ENCODE results near the gene DCTD. TPM values are rescaled to one million over a fixed set of nuclear protein-coding genes. Genes with fewer than 3 reads are reported as not detected.
A peak's percentile ranks its signal among the peaks of the same experiment; 100 is the strongest.

DCTD gene
- total and polyA plus RNA-seq, 2 of the 13 experiments (the other 11 are each of a cell fraction or from before 2014, with no cell fraction given) = 85.1 to 95.3 TPM

DNA sequence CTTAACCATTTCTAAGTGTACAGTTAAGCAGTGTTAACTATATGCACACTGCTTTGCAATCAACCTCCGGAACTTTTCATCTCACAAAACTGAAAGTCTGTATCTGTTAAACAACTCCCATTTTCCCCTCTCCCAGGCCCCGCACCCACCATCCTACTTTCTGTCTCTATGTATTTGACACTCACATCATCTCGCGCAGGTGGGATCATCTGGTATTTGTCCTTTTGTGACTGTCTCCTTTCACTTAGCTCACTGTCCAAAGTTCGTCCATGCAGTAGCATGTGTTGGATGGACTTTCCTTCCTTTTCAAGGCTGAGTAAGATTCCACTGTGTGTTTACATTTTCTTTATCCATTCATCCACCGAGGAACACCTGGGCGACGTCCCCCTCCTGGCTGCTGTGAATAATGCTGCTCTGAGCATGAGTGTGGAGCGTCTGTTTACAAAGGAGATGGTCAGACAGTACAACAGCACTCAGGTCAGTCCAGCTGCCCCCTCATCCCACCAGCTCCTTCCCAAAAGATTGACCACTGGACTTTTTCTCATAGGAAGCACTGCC lies 39.8 kb downstream of the DCTD start (continued):
- TF ChIP-seq, protein P1, sequence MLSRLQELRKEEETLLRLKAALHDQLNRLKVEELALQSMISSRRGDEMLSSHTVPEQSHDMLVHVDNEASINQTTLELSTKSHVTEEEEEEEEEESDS (CRISPR knock-in tag; IDR thresholded peaks at IDR 0.05; ENCODE audit: borderline replicate concordance) = no peak
- TF ChIP-seq NAIF1 (CRISPR knock-in tag; IDR thresholded peaks at IDR 0.05; ENCODE audit: borderline replicate concordance) (no peak), ZNF790 (CRISPR knock-in tag; IDR thresholded peaks at IDR 0.05; ENCODE audit: borderline replicate concordance) (no peak), JARID2 (CRISPR knock-in tag; IDR thresholded peaks at IDR 0.05; ENCODE audit: insufficient replicate concordance) (no peak), SATB2 (CRISPR knock-in tag; IDR thresholded peaks at IDR 0.05) (no peak), ZNF816 (CRISPR knock-in tag; IDR thresholded peaks at IDR 0.05; ENCODE audit: borderline replicate concordance) (0 out of 2 replicates have a peak, but pooled peaks have one; percentile 9), GATAD2A (CRISPR knock-in tag; IDR thresholded peaks at IDR 0.05) (peak; percentile 92), RBAK (CRISPR knock-in tag; IDR thresholded peaks at IDR 0.05) (no peak), ARHGAP35 (CRISPR knock-in tag; IDR thresholded peaks at IDR 0.05; ENCODE audit: borderline replicate concordance) (no peak), HNRNPLL (IDR thresholded peaks at IDR 0.05; ENCODE audit: low read depth, low read length, poor library complexity, severe bottlenecking) (no peak), BRCA1 (CRISPR knock-in tag; IDR thresholded peaks at IDR 0.05) (no peak)
- TF ChIP-seq, protein P2, sequence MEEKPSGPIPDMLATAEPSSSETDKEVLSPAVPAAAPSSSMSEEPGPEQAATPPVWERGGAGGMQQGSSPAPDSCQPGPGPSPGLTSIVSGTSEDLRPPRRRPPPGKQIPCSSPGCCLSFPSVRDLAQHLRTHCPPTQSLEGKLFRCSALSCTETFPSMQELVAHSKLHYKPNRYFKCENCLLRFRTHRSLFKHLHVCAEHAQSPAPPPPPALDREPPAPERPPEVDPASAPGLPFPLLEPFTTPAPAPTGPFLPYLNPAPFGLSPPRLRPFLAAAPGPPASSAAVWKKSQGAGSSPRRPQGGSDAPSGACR (CRISPR knock-in tag; IDR thresholded peaks at IDR 0.05) = no peak
- TF ChIP-seq, protein P3, sequence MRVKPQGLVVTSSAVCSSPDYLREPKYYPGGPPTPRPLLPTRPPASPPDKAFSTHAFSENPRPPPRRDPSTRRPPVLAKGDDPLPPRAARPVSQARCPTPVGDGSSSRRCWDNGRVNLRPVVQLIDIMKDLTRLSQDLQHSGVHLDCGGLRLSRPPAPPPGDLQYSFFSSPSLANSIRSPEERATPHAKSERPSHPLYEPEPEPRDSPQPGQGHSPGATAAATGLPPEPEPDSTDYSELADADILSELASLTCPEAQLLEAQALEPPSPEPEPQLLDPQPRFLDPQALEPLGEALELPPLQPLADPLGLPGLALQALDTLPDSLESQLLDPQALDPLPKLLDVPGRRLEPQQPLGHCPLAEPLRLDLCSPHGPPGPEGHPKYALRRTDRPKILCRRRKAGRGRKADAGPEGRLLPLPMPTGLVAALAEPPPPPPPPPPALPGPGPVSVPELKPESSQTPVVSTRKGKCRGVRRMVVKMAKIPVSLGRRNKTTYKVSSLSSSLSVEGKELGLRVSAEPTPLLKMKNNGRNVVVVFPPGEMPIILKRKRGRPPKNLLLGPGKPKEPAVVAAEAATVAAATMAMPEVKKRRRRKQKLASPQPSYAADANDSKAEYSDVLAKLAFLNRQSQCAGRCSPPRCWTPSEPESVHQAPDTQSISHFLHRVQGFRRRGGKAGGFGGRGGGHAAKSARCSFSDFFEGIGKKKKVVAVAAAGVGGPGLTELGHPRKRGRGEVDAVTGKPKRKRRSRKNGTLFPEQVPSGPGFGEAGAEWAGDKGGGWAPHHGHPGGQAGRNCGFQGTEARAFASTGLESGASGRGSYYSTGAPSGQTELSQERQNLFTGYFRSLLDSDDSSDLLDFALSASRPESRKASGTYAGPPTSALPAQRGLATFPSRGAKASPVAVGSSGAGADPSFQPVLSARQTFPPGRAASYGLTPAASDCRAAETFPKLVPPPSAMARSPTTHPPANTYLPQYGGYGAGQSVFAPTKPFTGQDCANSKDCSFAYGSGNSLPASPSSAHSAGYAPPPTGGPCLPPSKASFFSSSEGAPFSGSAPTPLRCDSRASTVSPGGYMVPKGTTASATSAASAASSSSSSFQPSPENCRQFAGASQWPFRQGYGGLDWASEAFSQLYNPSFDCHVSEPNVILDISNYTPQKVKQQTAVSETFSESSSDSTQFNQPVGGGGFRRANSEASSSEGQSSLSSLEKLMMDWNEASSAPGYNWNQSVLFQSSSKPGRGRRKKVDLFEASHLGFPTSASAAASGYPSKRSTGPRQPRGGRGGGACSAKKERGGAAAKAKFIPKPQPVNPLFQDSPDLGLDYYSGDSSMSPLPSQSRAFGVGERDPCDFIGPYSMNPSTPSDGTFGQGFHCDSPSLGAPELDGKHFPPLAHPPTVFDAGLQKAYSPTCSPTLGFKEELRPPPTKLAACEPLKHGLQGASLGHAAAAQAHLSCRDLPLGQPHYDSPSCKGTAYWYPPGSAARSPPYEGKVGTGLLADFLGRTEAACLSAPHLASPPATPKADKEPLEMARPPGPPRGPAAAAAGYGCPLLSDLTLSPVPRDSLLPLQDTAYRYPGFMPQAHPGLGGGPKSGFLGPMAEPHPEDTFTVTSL (CRISPR knock-in tag; IDR thresholded peaks at IDR 0.05; ENCODE audit: borderline replicate concordance) = peak; percentile 69
- TF ChIP-seq, protein P4, sequence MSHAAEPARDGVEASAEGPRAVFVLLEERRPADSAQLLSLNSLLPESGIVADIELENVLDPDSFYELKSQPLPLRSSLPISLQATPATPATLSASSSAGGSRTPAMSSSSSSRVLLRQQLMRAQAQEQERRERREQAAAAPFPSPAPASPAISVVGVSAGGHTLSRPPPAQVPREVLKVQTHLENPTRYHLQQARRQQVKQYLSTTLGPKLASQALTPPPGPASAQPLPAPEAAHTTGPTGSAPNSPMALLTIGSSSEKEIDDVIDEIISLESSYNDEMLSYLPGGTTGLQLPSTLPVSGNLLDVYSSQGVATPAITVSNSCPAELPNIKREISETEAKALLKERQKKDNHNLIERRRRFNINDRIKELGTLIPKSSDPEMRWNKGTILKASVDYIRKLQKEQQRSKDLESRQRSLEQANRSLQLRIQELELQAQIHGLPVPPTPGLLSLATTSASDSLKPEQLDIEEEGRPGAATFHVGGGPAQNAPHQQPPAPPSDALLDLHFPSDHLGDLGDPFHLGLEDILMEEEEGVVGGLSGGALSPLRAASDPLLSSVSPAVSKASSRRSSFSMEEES (CRISPR knock-in tag; IDR thresholded peaks at IDR 0.05) = peak; percentile 74
- TF ChIP-seq, protein P5, sequence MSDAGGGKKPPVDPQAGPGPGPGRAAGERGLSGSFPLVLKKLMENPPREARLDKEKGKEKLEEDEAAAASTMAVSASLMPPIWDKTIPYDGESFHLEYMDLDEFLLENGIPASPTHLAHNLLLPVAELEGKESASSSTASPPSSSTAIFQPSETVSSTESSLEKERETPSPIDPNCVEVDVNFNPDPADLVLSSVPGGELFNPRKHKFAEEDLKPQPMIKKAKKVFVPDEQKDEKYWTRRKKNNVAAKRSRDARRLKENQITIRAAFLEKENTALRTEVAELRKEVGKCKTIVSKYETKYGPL (CRISPR knock-in tag; IDR thresholded peaks at IDR 0.05) = no peak
- TF ChIP-seq, protein P6, sequence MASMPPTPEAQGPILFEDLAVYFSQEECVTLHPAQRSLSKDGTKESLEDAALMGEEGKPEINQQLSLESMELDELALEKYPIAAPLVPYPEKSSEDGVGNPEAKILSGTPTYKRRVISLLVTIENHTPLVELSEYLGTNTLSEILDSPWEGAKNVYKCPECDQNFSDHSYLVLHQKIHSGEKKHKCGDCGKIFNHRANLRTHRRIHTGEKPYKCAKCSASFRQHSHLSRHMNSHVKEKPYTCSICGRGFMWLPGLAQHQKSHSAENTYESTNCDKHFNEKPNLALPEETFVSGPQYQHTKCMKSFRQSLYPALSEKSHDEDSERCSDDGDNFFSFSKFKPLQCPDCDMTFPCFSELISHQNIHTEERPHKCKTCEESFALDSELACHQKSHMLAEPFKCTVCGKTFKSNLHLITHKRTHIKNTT (CRISPR knock-in tag; IDR thresholded peaks at IDR 0.05) = no peak

Data from HepG2 (cell line).